Measurements from ENCODE around the gene FBXO42.
"Not testable (repeated sequence)": the region's sequence is repeated elsewhere in the genome, so short reads cannot be mapped to it uniquely, and the experiment has no call there.

The FBXO42 gene

DNA sequence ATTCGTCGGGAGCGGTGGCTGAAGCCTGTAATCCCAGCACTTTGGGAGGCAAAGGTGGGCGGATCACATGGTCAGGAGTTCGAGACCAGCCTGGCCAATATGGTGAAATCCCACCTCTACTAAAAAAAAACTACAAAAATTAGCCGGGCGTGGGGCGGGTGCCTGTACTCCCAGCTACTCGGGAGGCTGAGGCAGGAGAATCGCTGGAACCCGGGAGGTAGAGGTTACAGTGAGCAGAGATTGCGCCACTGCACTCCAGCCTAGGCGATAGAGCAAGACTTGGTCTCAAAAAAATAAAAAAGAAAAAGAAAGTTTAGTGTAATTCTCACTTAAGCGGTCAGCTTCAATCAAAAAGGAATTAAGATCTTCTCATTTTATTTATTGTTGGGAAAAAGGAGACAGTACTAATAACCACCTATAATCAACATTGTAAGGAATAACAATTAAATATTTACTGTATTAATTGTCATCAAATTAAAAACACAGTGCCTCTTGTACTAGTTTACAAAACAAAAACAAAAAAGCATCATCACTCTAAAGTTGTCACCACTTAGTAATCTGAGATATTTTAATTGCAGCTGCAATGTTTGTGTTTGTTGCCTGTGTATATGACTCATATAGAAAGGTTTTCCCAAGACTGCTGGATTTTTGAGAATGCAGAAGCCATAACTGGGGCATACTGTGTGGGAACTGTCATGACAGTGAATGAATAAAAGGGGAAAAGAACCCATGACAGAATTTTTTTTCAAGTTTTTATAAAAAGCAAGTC is 3.7 kb downstream of the FBXO42 start:
- Histone ChIP-seq H3K9ac (peak overlapping the region in 4 of 11 experiments; percentile 6 to 98 (median 32); a peak in 5 of 22 replicates), H3K4me1 (peaks cover 30 to 54% (median 38%) of the 10 kb centered on the region in 10 experiments), H3K27me3 (no peaks in the 10 kb centered on the region), H3K4me3 (no peak overlapping the region), H4K20me1 (peaks cover 44 to 83% (median 73%) of the 10 kb centered on the region in 11 experiments; a peak in 21 of 22 replicates), H3K27ac (peak overlapping the region in 3 of 11 experiments; percentile 37 to 98 (median 65); a peak in 5 of 22 replicates), H3K36me3 (peaks cover 0 to 20% (median 9%) of the 10 kb centered on the region in 11 experiments; a peak in 9 of 22 replicates), H3K9me3 (replicated peaks in 1 of 11) (no peaks in the 10 kb centered on the region), H3K4me2 (peak overlapping the region in 10 of 11 experiments; percentile 21 to 96 (median 86); a peak in 11 of 22 replicates)
- no peak for TF ChIP-seq Cebpa-rat (IDR thresholded peaks at IDR 0.05)

DNA sequence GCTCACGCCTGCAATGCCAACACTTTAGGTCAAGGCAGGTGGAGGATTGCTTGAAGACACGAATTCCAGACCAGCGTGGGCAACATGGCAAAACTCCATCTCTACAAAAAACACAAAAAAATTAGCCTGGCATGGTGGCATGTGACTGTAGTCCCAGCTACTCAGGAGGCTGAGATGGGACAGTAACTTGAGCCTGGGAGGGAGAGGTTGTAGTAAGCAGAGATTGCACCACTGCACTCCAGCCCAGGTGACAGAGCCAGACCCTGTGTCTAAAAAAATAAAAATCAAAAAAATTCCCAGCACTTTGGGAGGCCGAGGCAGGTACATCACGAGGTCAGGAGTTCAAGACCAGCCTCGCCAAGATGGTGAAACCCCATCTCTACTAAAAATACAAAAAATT is 9.0 kb downstream of the FBXO42 start:
- Histone ChIP-seq H4K20me1 (peaks cover 35 to 100% (median 98%) of the 10 kb centered on the region in 11 experiments; a peak in 20 of 22 replicates), H3K36me3 (peaks cover 13 to 63% (median 35%) of the 10 kb centered on the region in 11 experiments; a peak in 21 of 22 replicates), H3K4me1 (peaks cover 0 to 39% (median 7%) of the 10 kb centered on the region in 10 experiments; a peak in 8 of 20 replicates), H3K4me2 (peak overlapping the region in 3 of 11 experiments; percentile 35 to 68 (median 47); a peak in 5 of 22 replicates)
- not testable (repeated sequence) for H3K4me3 ChIP-seq; H3K9ac ChIP-seq; H3K9me3 ChIP-seq (replicated peaks in 1 of 11); H3K27me3 ChIP-seq; H3K27ac ChIP-seq

DNA sequence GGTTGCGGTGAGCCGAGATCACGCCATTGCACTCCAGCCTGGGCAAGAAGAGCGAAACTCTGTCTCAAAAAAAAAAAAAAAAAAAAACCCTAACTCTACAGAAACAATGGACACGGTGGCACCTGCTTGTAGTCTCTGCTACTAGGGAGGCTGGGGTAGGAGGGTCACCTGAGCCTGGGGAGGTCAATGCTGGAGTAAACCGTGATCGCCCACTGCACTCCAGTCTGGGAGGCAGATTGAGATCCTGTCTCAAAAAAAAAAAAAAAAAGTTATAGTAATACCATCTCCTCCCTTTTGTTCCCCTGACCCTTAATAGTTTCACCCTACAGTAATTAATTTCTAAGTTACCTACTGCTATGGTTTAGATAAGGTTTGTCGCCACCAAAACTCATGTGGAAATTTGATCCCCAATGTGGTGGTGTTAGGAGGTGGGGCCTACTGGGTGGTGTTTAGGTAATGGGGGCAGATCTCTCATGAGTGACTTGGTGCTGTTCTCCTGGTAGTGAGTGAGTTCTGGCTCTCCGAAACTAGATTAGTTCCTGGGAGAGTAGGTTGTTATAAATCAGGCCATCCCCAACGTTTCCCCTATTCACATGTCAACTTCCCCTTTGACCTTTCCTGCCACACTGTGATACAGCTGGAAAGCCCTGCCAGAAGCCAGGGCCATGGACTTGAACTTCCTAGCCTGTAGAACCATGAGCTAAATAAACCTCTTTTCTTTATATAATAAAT is 9.8 kb downstream of the FBXO42 start:
- Histone ChIP-seq H3K4me2 (peak overlapping the region in 3 of 11 experiments; percentile 35 to 68 (median 47); a peak in 5 of 22 replicates), H3K27ac (no peak overlapping the region), H3K27me3 (no peaks in the 10 kb centered on the region), H4K20me1 (peaks cover 35 to 100% (median 98%) of the 10 kb centered on the region in 11 experiments; a peak in 20 of 22 replicates), H3K9me3 (replicated peaks in 1 of 11) (no peaks in the 10 kb centered on the region), H3K36me3 (peaks cover 13 to 60% (median 35%) of the 10 kb centered on the region in 11 experiments; a peak in 21 of 22 replicates), H3K9ac (no peak overlapping the region), H3K4me1 (peaks cover 0 to 31% (median 7%) of the 10 kb centered on the region in 10 experiments; a peak in 8 of 20 replicates), H3K4me3 (no peak overlapping the region)
- no peak for TF ChIP-seq Cebpa-rat (IDR thresholded peaks at IDR 0.05)

DNA sequence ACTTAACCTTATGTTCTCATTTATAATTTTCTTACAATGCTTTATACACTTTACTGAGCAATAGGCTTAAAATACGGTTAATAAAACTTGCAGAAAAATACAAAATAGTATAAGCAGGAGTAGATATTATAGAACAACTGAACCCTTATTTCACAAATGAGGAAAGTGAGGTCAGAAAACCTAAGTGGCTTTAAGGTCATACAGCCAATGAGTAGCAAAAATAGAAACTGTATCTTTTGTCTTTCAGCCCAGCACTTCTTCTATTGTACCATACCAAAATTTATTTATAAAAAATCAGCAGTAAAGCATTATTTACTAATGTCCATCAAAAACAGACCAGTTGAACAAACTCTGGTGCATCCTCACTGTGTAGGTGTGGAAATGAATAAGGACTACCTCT is 11.6 kb downstream of the FBXO42 start:
- TF ChIP-seq Cebpa-rat (IDR thresholded peaks at IDR 0.05) = no peak
- no peak overlapping the region for H3K9ac ChIP-seq
- H3K4me1 ChIP-seq = peaks cover 4 to 30% (median 12%) of the 10 kb centered on the region in 10 experiments; a peak in 17 of 20 replicates
- no peak overlapping the region for H3K4me2 ChIP-seq
- no peak overlapping the region for H3K27ac ChIP-seq
- peaks cover 13 to 58% (median 34%) of the 10 kb centered on the region in 11 experiments; a peak in 21 of 22 replicates for H3K36me3 ChIP-seq
- no peak overlapping the region for H3K4me3 ChIP-seq
- H3K27me3 ChIP-seq = no peaks in the 10 kb centered on the region
- H4K20me1 ChIP-seq = peaks cover 38 to 100% (median 99%) of the 10 kb centered on the region in 11 experiments; a peak in 20 of 22 replicates
- H3K9me3 ChIP-seq (replicated peaks in 1 of 11) = no peaks in the 10 kb centered on the region

DNA sequence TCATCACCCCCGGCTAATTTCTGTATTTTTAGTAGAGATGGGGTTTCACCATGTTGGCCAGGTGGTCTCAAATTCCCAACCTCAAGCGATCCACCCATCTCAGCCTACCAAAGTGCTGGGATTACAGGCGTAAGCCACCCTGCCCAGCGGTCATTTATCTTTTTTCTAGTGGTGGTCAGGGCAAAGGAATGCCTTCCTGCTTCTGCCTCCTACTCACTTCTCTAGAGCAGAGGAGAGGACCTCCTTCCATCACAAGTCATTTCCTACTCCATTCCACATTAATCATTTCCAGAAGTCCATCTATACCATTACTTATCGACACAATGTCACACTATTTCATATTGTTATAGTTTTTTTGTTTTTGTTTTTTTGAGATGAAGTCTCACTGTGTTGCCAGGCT is 13.3 kb downstream of the FBXO42 start:
- no peak overlapping the region for H3K27ac ChIP-seq
- peaks cover 11 to 43% (median 21%) of the 10 kb centered on the region in 10 experiments; a peak in 19 of 20 replicates for H3K4me1 ChIP-seq
- no peak for TF ChIP-seq Cebpa-rat (IDR thresholded peaks at IDR 0.05)
- H3K4me3 ChIP-seq = no peak overlapping the region
- H3K4me2 ChIP-seq = no peak overlapping the region
- peaks cover 46 to 100% (median 99%) of the 10 kb centered on the region in 11 experiments; a peak in 20 of 22 replicates for H4K20me1 ChIP-seq
- no peaks in the 10 kb centered on the region for H3K27me3 ChIP-seq
- no peak overlapping the region for H3K9ac ChIP-seq
- peaks cover 13 to 56% (median 30%) of the 10 kb centered on the region in 11 experiments; a peak in 21 of 22 replicates for H3K36me3 ChIP-seq
- H3K9me3 ChIP-seq (replicated peaks in 1 of 11) = no peaks in the 10 kb centered on the region

DNA sequence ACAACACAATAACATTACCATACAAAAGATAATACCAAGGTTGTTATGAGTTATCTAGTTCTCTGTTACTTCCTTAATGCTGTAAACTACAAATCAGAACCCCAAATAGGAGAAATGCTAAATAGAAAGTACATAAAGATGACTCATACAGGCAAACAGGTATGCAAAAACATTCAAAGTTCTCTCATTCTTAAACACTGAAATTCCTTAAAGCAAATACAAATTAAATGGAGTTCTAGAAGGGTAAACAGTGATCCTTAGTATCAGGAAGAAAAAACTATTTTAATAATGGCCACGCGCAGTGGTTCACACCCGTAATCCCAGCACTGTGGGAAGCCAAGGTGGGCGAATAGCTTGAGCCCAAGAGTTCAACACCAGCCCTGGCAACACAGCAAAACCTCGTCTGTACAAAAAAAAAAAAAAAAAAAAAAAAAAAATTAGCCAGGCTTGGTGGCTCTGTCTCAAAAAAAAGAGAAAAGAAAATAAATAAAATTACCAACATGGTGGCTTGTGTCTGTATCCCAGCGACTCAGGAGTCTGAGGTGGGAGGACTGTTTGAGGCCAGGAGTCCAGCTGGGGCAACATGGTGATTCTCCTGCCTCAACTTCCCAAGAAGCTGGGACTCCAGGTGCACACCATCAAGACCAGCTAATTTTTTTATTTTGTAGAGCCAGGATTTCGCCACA is 17.5 kb downstream of the FBXO42 start:
- Histone ChIP-seq H4K20me1 (peaks cover 58 to 98% (median 95%) of the 10 kb centered on the region in 11 experiments; a peak in 21 of 22 replicates), H3K4me2 (peak overlapping the region in 10 of 11 experiments; percentile 3 to 50 (median 35); a peak in 18 of 22 replicates), H3K27ac (no peak overlapping the region)

DNA sequence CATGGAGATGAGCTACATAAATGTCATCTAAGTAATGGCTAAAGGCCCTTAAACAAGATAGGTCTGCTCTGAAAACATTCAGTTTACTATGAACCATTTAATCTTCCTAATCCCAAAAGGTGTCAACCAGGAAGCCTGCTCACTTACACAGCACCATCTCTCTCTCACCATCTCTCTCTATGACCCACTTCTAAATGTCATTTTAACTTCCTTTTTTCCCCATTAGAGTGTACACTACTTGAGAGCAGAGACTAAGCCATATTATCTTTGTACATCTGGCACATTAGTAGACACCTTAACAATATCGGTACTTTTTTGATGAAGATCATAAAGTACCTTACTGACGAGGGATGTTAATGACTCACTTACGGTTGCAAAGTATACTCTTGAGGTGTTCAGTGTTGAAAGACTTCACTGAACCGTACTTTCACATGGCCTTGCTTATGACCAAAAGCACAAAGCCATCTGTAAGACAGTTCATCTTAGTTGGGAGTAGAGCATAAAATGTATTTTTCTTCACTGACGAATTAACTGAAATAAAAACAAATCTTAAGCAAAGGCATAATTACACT is 25.4 kb downstream of the FBXO42 start:
- Histone ChIP-seq H3K36me3 (peaks cover 13 to 74% (median 34%) of the 10 kb centered on the region in 11 experiments; a peak in 21 of 22 replicates), H4K20me1 (peaks cover 28 to 97% (median 81%) of the 10 kb centered on the region in 11 experiments; a peak in 21 of 22 replicates)

More for the DNA sequence above, 17.5 kb downstream of the FBXO42 start:
- H3K4me3 ChIP-seq = no peak overlapping the region
- peaks cover 11 to 23% (median 16%) of the 10 kb centered on the region in 10 experiments; a peak in 19 of 20 replicates for H3K4me1 ChIP-seq
- H3K9ac ChIP-seq = no peak overlapping the region
- H3K36me3 ChIP-seq = peaks cover 3 to 47% (median 16%) of the 10 kb centered on the region in 11 experiments; a peak in 16 of 22 replicates
- TF ChIP-seq Cebpa-rat (IDR thresholded peaks at IDR 0.05) = no peak
- no peaks in the 10 kb centered on the region for H3K27me3 ChIP-seq
- no peaks in the 10 kb centered on the region for H3K9me3 ChIP-seq (replicated peaks in 1 of 11)

DNA sequence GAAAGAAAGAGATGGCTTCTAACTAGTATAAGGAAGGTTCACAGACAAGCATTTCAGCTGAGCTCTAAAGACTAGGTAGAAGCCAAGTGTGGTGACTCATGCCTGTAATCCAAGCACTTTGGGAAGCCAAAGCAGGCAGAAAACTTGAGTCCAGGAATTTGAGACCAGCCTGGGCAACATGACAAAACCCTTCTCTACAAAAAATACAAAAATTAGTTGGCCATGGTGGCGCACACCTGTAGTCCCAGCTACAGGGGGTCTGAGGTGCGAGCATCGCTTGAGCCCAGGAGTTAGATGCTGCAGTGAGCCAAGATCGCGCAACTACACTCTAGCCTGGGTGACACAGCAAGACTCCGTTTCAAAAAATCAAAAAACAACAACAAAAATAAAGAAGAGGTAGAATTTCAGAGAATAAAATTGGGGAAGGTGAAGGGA is 27.8 kb downstream of the FBXO42 start:
- no peak overlapping the region for H3K4me3 ChIP-seq
- no peaks in the 10 kb centered on the region for H3K27me3 ChIP-seq
- no peak overlapping the region for H3K9ac ChIP-seq
- H3K36me3 ChIP-seq = peaks cover 13 to 58% (median 22%) of the 10 kb centered on the region in 11 experiments; a peak in 19 of 22 replicates
- H4K20me1 ChIP-seq = peaks cover 32 to 100% (median 81%) of the 10 kb centered on the region in 11 experiments
- peaks cover 9 to 49% (median 17%) of the 10 kb centered on the region in 10 experiments; a peak in 17 of 20 replicates for H3K4me1 ChIP-seq
- no peak for TF ChIP-seq Cebpa-rat (IDR thresholded peaks at IDR 0.05)
- H3K4me2 ChIP-seq = no peak overlapping the region; a peak in 1 of 22 replicates
- H3K27ac ChIP-seq = no peak overlapping the region
- H3K9me3 ChIP-seq (replicated peaks in 1 of 11) = no peaks in the 10 kb centered on the region

More for the DNA sequence above, 25.4 kb downstream of the FBXO42 start:
- no peak overlapping the region for H3K4me3 ChIP-seq
- peaks cover 0 to 25% (median 4%) of the 10 kb centered on the region in 10 experiments; a peak in 10 of 20 replicates for H3K4me1 ChIP-seq
- H3K4me2 ChIP-seq = no peak overlapping the region
- no peaks in the 10 kb centered on the region for H3K9me3 ChIP-seq (replicated peaks in 1 of 11)
- no peaks in the 10 kb centered on the region for H3K27me3 ChIP-seq
- no peak overlapping the region for H3K9ac ChIP-seq
- H3K27ac ChIP-seq = no peak overlapping the region
- TF ChIP-seq Cebpa-rat (IDR thresholded peaks at IDR 0.05) = no peak
